ENCODE results near the gene ABHD2.

ABHD2 gene

DNA sequence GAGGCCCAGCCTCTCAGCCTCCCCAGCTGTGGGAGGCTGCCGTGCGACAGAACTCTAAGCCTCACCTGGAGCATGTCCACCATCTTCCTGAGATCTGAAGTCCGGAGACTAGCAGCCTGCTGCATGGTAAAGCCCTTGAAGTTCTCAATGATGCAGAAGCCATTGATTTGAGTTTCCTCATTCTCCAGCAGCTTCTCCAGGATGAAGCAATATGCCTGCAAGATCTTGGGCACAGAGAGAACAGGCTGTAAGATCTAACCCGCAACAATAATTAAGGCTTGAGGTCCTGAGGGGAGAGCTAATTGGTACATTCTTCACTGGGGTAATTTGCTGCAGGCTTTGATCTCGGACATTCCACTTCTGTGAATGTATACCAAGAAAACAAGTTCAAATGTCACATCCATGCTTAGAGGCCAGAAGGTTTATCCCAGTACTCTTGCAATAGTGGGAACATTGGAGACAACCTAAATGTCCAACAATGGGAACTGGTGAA is 123.5 kb downstream of the ABHD2 start:
- Histone ChIP-seq H3F3A (ENCODE audit: insufficient read depth, low read length) (no peaks in the 10 kb centered on the region), H3K9me2 (ENCODE audit: low read depth, low read length) (no peaks in the 10 kb centered on the region), H3K27me3 (ENCODE audit: insufficient read depth, low read length) (no peaks in the 10 kb centered on the region; the same call in 1 of the 2 replicates), H3K36me3 (ENCODE audit: insufficient read depth, low read length) (no peaks in the 10 kb centered on the region), H3K9me3 (ENCODE audit: low read length) (no peaks in the 10 kb centered on the region), H3K27ac (ENCODE audit: low read depth, low read length, poor library complexity, severe bottlenecking) (no peak overlapping the region), H4K20me1 (ENCODE audit: insufficient read depth, low read length) (no peaks in the 10 kb centered on the region), H3K9ac (ENCODE audit: low read length) (no peak overlapping the region), H3K4me1 (ENCODE audit: insufficient read depth, low read length, severe bottlenecking) (peaks cover 6% of the 10 kb centered on the region), H3K79me2 (ENCODE audit: insufficient read depth, low read length) (no peaks in the 10 kb centered on the region), H3K4me2 (ENCODE audit: low read length) (no peak overlapping the region), H2AFZ (ENCODE audit: low read length) (no peak overlapping the region), H3K4me3 (ENCODE audit: low read depth, low read length, poor library complexity, severe bottlenecking) (no peak overlapping the region)
- TF ChIP-seq EZH2 (IDR thresholded peaks at IDR 0.05; ENCODE audit: borderline replicate concordance, low read length) (no peak), CTCF (IDR thresholded peaks at IDR 0.05; ENCODE audit: low read length) (no peak)

GRCh38 chr15:89215627-89216026 is 127.4 kb downstream of the ABHD2 start:
- Histone ChIP-seq H3K9ac (ENCODE audit: low read length) (no peak overlapping the region), H3K4me2 (ENCODE audit: low read length) (no peak overlapping the region), H3K4me3 (ENCODE audit: low read depth, low read length, poor library complexity, severe bottlenecking) (no peak overlapping the region), H3K9me2 (ENCODE audit: low read depth, low read length) (no peaks in the 10 kb centered on the region), H3K9me3 (ENCODE audit: low read length) (no peaks in the 10 kb centered on the region), H2AFZ (ENCODE audit: low read length) (no peak overlapping the region), H4K20me1 (ENCODE audit: insufficient read depth, low read length) (no peaks in the 10 kb centered on the region), H3F3A (ENCODE audit: insufficient read depth, low read length) (no peaks in the 10 kb centered on the region), H3K4me1 (ENCODE audit: insufficient read depth, low read length, severe bottlenecking) (no peaks in the 10 kb centered on the region), H3K27me3 (ENCODE audit: insufficient read depth, low read length) (no peaks in the 10 kb centered on the region; the same call in 1 of the 2 replicates), H3K79me2 (ENCODE audit: insufficient read depth, low read length) (no peaks in the 10 kb centered on the region), H3K27ac (ENCODE audit: low read depth, low read length, poor library complexity, severe bottlenecking) (no peak overlapping the region), H3K36me3 (ENCODE audit: insufficient read depth, low read length) (no peaks in the 10 kb centered on the region)
- TF ChIP-seq CTCF (IDR thresholded peaks at IDR 0.05; ENCODE audit: low read length) (no peak), EZH2 (IDR thresholded peaks at IDR 0.05; ENCODE audit: borderline replicate concordance, low read length) (no peak)

GRCh38 chr15:89217031-89217430 is 128.8 kb downstream of the ABHD2 start:
- Histone ChIP-seq H3K79me2 (ENCODE audit: insufficient read depth, low read length) (no peaks in the 10 kb centered on the region), H3K27me3 (ENCODE audit: insufficient read depth, low read length) (no peaks in the 10 kb centered on the region), H3K9me2 (ENCODE audit: low read depth, low read length) (no peaks in the 10 kb centered on the region), H2AFZ (ENCODE audit: low read length) (no peak overlapping the region), H3K4me2 (ENCODE audit: low read length) (no peak overlapping the region), H3K27ac (ENCODE audit: low read depth, low read length, poor library complexity, severe bottlenecking) (no peak overlapping the region), H3K36me3 (ENCODE audit: insufficient read depth, low read length) (no peaks in the 10 kb centered on the region), H4K20me1 (ENCODE audit: insufficient read depth, low read length) (no peaks in the 10 kb centered on the region), H3F3A (ENCODE audit: insufficient read depth, low read length) (no peaks in the 10 kb centered on the region), H3K4me3 (ENCODE audit: low read depth, low read length, poor library complexity, severe bottlenecking) (no peak overlapping the region), H3K4me1 (ENCODE audit: insufficient read depth, low read length, severe bottlenecking) (no peaks in the 10 kb centered on the region), H3K9ac (ENCODE audit: low read length) (no peak overlapping the region), H3K9me3 (ENCODE audit: low read length) (no peaks in the 10 kb centered on the region)
- TF ChIP-seq CTCF (IDR thresholded peaks at IDR 0.05; ENCODE audit: low read length) (no peak), EZH2 (IDR thresholded peaks at IDR 0.05; ENCODE audit: borderline replicate concordance, low read length) (no peak)

Data from OCI-LY1 (cell line).